DMS53 treated with DMSO at 0.1 percent for 48 hours (cell line): ENCODE results near the gene CREBBP.

ENCODE experiments used
- DNase-seq: peaks from one replicate; lab custom pipeline; 2025; ENCODE audit not compliant: unreplicated experiment; lab: John Stamatoyannopoulos, UW

The CREBBP gene

GRCh38 chr16:3797904-3798811 lies 82.4 kb downstream of the CREBBP start:
- no peak for DNase-seq

- DNase-seq, result no peak
These were observed 83.0 kb downstream of the CREBBP start for GRCh38 chr16:3797473-3797872.

DNA sequence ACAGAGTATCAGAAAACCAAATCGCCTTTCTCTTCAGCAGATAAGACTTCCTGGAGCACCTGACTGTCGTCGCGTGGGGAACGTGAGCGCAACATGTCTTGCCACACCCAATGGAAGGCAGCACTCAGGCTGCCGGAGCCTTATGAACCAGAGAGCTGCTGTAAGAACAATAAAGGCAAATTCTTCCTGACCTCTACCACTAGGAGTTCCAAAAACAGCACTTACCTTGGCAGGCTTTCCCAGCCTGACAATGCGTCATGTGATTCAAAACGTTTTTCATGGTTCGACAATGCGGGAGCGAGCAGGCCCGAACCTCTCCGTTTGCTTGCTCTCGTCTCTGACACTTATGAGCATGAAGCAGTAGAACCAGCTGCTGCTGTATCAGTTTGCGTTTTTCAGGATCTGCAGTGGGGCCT lies 87.3 kb downstream of the CREBBP start:
- no peak for DNase-seq

DNA sequence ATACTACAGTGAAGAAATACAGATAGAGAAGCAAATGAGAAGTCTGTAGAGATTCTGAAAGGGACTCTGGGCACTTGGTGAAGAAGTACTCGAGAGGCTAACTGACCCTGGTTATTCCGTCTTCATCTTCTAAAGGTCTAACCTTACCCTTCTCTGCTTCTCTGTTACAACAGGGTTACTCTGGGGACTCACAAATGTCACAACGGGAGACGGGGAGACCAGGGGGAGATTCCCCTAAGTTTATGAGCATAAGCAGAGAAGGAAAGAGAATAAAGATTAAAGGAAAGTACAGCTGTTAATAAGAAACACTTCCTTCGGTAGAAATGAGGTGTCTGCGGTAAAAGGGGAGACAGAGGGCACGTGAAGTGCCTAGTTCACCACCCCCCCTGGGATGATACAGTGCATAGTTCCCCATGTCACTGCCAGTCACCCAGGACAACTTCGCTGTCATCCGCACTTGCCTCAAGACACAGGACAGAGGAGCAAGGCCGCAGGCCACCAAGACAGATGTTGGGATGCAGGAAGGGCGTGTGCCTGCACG lies 88.0 kb downstream of the CREBBP start:
- DNase-seq, result no peak

DNA sequence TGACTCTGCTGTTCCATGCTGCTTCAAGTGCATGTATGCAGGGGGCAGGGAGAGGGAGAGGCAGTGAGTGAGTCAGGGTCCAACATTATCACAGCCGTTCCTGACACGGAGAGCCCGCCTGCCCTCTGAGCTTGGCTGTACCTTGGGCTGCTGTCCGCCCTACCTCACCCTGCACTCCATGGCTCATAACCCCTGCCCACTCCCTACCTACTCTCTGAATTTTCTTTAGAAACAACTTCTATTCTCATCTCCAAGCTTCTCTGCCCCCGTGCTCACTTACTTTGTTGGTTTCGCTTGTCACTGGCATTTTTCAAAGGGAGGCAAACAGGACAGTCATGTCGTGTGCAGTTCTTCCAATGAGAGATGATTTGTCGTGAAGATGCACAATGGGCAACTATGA lies 88.8 kb downstream of the CREBBP start:
- no peak for DNase-seq

DNA sequence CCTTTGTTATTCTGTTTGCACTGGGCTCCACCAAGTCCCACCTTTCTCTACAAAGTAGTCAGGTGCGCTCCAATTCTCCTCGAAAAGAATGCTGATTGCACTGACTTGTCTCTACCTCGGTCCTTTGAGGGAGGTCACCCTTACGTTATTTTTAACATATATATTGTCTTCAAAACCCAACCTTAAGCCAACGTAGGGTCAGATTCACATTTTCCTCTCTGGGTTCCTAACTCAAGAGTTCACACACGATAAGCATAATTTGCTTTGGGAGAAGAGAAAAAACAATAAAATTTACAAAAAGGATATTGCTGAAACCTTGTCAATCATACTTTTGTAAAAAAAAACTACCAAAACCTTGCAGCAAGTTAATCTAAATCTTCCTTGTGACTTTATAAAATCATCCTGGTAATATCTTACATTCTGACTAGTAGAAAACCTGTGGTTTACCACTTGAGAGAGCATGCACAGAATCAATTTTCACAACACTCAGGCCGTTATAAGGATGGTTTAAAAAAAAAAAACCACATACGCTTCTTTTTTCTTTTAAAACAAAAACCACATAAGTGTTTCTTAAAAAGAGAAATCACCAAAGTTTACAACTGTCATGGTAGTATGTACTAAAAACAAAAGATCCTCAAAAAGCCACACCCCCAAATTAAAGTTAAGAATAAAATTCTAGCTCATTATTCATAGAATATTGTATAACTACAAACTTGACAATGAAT lies 91.0 kb downstream of the CREBBP start:
- DNase-seq, result no peak

GRCh38 chr16:3788711-3789374 lies 91.7 kb downstream of the CREBBP start:
- no peak for DNase-seq

- DNase-seq, result no peak
These were observed 92.4 kb downstream of the CREBBP start for GRCh38 chr16:3787924-3788661.

GRCh38 chr16:3785413-3785812 lies 95.1 kb downstream of the CREBBP start:
- no peak for DNase-seq

- DNase-seq, result no peak
These were observed 97.0 kb downstream of the CREBBP start for GRCh38 chr16:3783516-3783915.

- no peak for DNase-seq
These were observed 97.9 kb downstream of the CREBBP start for GRCh38 chr16:3782566-3782965.

DNA sequence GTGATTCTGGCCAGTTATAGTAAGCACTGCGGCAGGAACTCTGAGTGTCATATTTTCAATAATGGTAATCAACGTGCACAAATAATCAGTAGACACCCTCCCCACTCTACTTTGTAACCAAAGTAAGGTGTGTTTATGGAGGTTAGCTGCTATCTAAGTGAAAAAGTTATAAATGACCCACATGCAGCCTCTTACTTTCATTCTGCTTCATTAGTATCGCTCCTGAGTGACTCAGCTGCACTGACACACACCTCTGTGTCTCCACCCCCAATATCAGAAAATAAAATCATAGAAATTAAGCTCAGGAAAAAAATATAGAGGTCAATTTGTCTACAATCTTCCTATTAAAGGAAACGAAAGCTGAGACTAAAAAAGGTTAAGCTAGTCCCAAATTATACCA lies 99.1 kb downstream of the CREBBP start:
- DNase-seq, result no peak

GRCh38 chr16:3780570-3780969 lies 99.9 kb downstream of the CREBBP start:
- no peak for DNase-seq

GRCh38 chr16:3776316-3776715 lies 104.2 kb downstream of the CREBBP start:
- DNase-seq, result no peak

GRCh38 chr16:3774819-3775218 lies 105.7 kb downstream of the CREBBP start:
- no peak for DNase-seq

DNA sequence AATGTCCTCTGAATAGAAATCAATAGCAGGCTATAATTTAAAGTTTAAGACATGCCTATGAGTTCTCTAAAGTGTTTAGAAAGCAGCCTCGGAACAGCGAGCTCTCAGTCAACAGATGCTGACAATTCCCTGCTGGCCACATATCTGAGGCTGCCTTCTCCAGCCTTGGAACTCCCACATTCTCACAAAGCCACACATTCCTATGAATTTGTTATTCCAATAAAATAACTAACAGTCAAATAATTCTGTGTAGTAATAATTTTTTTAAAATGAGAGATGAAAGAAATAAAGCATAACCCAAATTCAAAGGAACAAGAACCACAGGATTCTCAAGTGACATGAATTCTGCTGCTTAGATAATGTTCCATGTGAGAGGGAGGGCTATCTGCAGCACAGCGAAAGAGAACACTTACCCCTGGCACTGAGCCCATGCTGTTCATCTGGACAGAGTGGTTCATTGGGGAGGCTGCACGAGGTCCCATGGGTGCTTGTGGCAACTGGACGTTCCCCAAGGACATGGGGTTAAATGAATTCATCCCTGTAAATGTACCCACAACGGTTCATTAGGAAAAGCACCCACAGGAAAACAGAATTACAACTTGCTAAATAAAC lies 106.3 kb downstream of the CREBBP start:
- no peak for DNase-seq

- no peak for DNase-seq
These were observed 106.8 kb downstream of the CREBBP start for GRCh38 chr16:3773663-3774062.

- no peak for DNase-seq
These were observed 109.0 kb downstream of the CREBBP start for GRCh38 chr16:3771513-3771912.

DNA sequence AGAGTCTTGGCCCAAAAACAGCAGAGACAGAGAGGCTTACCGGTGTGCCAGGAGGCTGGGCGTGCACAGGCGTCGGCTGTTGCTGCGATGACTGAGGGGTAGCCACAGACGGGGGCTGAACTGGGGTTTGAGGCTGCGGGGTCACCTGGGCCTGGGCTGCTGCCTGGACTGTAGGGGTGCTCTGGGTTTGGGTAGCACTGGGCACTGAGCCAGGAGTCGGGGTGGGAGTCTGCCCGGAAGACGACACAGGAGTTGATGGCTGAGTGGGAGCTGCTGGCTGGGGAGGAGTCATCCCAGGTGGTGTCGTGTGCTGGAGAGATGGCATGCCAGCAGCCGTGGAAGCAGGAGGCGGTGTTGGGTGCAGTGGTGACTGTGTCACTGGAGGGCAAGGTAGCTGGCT lies 110.0 kb downstream of the CREBBP start:
- no peak for DNase-seq

GRCh38 chr16:3769942-3770341 lies 110.6 kb downstream of the CREBBP start:
- no peak for DNase-seq
